DMS 273 (cell line): Measurements from ENCODE around the gene OSBP2.

Experiments
- DNase-seq: peaks from one replicate; lab custom pipeline; 2025; ENCODE audit not compliant: unreplicated experiment; lab: John Stamatoyannopoulos, UW

Gene OSBP2, protein sequence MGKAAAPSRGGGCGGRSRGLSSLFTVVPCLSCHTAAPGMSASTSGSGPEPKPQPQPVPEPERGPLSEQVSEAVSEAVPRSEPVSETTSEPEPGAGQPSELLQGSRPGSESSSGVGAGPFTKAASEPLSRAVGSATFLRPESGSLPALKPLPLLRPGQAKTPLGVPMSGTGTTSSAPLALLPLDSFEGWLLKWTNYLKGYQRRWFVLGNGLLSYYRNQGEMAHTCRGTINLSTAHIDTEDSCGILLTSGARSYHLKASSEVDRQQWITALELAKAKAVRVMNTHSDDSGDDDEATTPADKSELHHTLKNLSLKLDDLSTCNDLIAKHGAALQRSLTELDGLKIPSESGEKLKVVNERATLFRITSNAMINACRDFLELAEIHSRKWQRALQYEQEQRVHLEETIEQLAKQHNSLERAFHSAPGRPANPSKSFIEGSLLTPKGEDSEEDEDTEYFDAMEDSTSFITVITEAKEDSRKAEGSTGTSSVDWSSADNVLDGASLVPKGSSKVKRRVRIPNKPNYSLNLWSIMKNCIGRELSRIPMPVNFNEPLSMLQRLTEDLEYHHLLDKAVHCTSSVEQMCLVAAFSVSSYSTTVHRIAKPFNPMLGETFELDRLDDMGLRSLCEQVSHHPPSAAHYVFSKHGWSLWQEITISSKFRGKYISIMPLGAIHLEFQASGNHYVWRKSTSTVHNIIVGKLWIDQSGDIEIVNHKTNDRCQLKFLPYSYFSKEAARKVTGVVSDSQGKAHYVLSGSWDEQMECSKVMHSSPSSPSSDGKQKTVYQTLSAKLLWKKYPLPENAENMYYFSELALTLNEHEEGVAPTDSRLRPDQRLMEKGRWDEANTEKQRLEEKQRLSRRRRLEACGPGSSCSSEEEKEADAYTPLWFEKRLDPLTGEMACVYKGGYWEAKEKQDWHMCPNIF

DNA sequence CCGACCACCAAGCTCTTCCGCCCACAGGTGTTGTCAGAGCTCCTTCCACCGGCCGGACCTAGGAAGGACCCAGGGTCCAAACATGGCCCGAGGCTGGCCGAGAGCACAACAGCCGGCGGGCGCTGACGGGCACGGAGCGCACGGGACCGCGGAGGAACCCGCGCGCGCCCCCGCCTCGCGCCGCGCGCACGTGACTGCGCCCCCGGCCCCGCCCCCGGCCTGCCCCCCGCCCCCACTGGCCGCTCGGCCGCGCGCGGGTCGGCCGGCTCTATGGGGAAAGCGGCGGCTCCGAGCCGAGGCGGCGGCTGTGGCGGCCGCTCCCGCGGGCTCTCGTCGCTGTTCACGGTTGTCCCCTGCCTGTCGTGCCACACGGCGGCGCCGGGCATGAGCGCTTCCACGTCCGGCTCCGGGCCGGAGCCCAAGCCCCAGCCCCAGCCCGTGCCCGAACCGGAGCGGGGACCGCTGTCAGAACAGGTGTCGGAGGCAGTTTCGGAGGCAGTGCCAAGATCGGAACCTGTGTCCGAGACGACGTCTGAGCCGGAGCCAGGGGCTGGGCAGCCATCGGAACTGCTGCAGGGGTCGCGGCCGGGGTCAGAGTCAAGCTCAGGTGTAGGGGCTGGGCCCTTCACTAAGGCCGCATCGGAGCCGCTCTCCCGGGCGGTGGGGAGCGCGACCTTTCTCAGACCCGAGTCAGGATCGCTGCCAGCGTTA is at the start of gene OSBP2:
Gene OSBP2 (plus strand): TSS at position 235 of the 711 bp plus-strand sequence. CDS start 36 bp downstream, at position 271.
- peak; percentile 69 for DNase-seq

DNA sequence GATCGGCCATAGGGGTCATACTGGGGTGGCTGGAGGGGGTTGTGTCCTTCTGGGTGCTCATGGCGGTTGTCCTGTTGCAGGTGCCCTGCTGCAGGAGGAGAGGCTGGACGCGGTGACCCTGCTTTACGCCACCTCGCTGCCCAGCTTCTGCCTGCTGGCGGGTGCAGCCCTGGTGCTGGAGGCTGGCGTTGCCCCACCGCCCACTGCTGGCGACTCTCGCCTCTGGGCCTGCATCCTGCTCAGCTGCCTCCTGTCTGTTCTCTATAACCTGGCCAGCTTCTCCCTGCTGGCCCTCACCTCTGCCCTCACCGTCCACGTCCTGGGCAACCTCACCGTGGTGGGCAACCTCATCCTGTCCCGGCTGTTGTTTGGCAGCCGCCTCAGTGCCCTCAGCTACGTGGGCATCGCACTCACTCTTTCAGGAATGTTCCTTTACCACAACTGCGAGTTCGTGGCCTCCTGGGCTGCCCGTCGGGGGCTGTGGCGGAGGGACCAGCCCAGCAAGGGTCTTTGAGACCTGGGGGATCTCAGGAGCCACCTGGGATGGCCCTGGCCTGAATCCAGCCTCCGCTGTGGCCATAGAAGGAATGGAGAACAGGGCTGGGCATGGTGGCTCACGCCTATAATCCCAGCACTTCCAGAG is 48.0 kb upstream of the OSBP2 start:
- no peak for DNase-seq

DNA sequence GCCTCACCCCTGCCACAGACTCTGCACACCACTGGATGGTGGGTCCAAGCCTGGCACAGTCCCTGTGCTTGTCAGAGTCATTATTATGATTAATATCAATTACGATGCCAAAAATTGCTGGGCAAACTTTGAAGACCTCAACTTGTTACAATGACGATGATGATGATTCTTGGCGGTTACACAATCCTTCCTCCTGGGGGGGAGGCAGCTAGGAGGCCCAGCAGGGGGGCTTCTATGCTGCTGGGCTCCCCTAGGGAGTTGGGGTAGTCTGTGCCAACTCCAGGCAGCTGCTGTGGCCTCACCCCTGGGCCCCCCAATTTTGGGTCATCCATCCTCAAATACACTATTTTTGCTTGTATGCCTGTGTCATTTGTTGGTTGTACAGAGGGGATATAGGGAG is 47.1 kb upstream of the OSBP2 start:
- DNase-seq, result no peak

DNA sequence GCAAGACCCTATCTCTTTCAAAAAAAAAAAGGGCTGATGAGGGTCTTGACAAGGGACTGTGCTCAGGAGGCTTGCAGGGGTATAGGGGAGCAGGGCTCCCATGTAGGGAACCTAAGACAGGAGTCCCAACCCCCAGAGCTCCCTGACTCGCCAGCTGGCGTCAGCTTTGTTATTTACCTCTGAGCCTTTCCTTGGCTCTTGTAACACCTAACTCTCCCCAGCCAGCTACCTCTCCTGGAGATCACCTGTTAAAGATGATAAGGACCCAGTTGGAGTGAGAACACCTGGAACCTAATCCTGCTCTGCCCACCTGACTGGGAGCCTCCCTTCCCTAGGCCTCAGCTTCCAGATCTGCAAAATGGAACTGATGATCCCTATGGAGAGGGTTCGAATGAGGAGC is 45.8 kb upstream of the OSBP2 start:
- DNase-seq, result no peak

DNA sequence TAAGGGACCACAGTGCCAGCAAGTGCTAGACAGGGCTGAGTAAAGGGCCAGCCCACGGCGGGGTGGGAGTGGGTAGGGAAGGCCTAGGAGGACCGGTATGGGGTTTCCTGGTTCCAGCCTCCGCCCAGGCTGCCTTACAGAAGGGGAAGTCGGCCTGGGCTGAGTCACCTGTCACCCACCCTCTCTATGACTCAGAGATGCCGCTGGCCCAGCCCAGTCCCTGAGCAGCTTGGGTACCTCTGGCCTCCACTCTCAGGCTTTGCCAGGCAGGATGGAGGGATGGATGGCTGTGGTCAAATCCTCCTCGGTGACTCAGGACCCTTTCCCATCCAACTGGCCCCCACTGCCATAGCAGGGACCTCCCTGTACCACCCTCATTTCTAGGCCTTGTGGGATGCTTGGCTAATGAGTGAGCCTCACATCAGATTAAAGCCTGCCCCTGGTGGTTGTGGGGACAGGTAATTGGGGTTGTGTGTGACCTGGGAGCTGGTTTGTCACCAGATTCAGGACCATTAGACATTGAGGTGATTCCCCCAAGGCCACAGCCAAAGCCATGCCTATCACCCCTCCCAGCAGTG is 45.2 kb upstream of the OSBP2 start:
- no peak for DNase-seq

DNA sequence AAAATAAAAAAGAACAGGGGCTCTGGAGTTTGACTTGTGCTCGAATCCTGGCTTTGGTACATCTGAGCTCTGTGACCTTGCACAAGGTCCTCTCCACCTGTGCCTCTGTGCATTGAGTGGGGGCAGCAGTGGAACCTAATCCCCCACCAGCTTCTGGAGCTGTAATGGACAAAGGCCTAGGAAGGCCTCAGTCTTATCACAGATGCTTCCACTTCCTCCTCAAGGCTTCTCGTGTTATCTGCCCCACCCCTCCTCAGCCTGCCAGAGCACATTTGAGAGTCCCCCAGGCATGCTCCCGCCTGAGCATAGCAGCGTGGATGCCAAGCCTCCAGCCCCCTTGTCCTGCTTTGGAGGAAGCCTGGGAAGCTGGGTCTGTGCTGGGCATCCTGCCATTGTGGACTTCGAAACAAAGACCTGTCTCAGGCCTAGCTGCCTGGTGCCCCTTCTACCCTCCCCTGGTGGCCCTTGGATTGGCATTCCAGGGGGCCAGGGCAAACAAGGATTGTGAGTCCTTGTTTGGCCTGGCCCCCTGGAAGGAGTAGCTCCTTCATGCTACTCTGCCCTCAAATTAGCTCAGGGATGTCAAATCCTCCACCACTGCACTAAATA is 44.1 kb upstream of the OSBP2 start:
- no peak for DNase-seq

DNA sequence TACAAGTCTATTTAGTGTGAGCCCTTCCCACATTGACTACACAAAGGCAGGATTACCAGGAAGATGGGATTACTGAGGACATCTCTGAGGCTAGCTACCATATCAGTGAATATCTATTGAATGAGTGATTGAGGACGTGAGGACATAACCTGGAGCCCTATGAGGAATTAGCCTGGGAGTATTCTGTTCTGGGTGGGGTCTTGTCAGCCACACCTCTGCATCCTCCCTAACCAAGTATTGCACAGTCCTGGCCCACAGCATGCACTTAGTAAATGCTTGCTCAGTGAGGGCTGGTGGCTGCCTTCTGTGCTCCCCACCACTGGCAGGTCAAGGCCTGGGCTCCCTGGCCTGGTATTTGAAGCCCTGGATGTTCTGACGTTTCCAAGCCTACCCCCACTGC is 41.8 kb upstream of the OSBP2 start:
- DNase-seq, result no peak

DNA sequence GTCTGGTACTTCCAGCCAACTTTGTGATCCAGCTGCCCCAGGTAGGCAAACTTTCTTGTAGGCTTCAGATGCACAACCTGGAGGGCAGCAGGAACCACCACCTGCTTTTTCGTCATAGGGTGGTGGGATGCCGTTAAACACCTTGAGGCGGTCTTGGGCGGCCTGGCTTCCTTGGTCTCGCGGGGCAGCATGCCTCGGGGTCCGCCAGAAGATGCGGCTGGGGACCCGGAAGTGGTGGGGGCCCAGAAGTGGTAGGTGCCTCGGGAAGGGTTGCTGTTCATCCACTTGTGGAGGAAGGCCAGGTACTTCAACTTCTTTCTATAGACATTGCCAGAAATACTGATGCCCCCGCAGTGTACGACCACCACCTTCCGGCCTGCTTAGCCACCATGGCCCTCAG is 40.3 kb upstream of the OSBP2 start:
- DNase-seq, result no peak

DNA sequence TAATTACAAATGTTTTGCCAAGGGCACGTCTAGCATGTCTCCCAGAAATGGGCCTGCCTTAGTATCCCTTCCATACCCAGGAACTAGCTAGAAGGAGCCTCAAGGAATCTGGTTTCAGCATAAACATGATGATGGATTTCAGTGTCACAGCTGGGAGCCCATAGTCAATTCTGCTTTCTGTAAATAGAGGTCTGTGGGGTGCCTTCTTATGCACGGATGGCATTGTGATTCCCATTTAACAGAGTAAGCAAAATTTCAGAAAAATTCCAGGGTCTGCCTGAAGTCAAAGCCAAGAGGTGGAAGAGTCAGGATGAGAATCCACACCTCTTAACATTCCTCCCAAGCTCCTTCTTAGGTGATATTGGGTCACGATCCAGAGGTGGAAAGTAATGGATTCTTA is 39.1 kb upstream of the OSBP2 start:
- DNase-seq, result no peak

DNA sequence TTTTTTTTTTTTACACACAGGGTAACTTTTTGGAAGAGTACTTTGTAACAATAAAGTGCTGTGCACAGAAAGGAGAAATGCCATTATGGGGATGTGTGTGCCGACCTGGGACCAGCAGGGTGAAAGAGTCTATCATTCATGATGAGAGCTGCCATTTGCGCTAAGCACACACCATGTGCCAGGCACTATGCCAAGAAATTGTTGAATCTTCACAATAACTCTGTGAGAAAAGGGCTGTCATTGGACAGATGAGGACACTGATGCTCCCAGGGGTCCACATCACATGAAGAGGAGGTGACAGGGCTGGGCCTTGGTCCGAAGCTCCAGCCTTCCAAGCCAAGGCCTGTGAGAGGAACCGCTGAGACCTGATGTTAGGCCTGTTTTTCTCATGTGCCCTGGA is 32.6 kb upstream of the OSBP2 start:
- DNase-seq, result no peak

DNA sequence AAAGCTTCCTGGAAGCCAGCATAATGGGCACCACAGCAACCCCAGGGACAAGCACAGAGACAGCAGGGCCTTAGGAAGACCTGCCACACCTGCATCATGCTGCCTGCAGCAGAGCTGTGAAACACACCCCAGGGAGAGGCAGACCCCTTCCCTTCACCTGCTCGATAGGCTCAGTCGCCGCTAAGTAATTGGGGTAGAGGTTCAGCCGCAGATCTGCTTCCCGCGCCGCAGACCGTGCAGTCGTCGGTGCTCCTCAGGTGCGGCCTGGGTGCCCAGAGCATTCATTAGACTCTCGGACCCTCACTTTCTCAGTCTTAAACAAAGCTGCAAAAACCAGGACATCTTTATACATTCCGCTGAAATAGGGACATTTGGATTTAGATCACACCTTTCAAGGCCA is 29.9 kb upstream of the OSBP2 start:
- no peak for DNase-seq

DNA sequence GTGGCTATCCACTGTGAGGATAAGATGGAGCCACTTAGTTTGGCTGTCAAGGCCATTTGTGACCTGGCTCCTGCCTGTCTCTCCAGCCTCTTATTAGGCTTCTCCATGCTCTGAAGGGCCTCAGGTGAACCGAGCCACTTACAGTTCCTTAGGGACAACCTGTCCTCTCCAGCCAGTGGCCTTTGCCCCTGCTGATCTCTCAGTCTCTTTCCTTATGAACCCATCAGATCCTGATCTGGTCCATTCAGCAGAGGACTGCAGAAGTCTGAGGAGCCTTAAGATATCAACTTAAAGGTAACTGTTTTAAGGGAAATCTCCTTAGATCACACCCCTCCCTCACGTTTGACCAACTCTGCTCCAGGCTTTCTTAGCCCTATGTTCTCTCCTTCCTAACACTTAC is 29.4 kb upstream of the OSBP2 start:
- no peak for DNase-seq

DNA sequence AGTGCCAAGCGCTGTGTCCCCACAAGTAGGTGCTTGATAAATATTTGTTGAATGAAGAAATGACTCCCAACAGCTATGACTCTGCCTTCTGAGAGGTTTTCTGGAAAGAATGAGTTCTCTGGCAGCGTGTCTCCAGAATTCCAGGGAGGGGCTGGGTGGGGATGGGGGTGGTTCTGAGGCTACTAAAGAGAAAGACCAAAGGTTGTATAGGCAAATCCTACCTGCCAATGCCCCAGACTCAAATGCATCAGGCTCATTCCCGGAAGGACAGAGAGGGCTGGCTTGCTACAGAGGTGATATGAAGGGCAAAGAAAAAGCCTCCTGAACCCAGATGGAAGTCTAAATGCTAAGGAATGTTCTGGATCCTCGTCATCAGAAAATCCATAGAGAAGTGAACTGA is 28.9 kb upstream of the OSBP2 start:
- no peak for DNase-seq

DNA sequence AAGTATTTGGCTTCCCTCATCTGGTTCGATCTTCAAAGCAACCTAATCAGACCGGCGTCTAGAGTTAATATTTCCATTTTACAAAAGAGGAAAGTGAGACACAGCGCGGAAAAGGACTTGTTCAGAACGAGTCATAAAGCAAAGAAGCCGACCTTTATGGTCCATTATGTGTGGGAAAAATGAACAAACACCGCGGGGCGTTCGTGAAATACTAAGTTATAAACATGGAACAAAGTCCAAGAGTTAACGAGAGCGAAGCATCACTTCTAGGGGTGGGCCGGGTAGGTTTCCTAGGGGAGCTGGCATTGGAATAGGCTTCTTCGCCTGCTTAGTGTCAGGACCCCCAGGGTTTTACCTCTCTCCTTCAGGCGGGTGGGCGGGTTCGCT is 27.6 kb upstream of the OSBP2 start:
- no peak for DNase-seq

DNA sequence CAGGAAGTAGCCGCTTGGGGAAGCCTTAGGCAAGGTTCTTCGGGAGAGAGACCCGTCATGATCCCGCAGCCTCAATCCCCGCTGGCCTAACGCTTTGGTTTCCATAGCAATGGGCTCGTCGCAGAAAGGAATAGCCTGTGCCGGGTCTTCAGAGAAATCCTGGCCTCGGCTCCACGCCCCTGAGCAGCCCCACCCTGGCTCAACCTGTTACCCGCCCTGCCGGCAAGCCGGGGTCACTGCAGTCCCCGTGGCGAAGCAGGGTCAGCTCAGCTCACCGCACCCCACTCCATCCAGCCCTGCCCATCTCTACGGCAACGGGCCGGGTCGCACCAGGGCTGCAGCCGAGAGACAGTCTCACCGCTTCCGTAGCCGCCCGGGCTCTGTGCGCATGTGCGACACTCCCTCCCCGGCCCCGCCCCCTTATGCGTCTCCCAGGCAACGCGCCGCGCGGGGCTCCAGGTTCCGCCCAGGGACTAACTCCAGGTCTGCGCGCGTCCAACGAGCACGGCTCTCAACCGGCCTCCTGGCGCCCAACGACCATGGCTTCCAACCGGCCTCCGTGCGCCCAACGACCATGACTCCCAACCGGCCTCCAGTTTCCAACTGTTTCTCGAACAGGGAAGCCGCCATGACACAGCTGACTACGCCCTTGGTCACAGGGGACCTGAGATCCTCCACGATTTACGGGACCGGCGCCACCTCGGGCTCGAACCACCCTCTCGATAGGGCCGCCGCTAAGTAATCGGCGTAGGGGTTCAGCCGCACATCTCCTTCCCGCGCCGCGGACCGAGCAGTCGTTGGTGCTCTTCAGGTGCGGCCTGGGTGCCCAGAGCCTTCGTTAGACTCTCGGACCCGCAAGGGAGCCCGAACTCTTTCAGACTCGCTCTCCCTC is 26.9 kb upstream of the OSBP2 start, which contains the start of gene DUSP18:
Gene DUSP18 (minus strand): TSS at position 382 of the 892 bp plus-strand sequence. CDS start 3,872 bp downstream, outside the sequence.
- DNase-seq, result peak; percentile 94

DNA sequence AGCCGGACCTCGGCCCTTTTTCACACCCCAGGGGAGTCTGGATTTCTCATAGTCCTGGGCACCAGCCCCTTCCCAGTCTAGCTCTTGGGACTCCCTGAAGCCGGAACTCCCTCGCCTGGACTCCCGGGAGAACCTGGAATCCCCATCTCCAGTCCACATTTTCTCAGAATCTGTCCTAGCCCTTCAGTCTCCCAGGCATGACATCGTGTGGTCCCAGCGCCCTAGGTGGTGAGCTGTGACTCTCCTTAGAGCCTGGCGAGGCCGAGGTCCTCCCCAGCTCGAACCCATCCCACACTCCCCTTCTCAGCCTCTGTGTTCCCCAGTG is 26.3 kb upstream of the OSBP2 start:
- DNase-seq, result no peak

DNA sequence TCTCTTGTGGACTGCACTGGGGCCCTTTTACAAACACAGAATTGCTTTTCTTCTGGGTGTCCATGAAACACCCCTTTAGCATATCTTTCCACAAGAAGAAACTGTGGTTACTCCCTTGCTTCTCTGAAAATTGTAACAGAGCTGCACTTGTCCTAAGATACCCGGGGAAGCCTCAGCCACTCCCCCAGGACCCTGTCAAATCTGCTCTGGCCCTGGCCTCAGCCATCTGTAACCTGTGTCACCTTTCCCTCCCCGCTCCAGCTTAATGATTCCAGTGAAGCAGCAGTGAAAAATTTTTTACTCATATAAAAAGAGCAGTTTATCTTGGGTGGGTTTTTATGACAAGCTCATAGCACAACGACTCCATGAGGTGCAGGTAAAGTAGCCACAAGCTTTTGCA is 23.6 kb upstream of the OSBP2 start:
- no peak for DNase-seq

DNA sequence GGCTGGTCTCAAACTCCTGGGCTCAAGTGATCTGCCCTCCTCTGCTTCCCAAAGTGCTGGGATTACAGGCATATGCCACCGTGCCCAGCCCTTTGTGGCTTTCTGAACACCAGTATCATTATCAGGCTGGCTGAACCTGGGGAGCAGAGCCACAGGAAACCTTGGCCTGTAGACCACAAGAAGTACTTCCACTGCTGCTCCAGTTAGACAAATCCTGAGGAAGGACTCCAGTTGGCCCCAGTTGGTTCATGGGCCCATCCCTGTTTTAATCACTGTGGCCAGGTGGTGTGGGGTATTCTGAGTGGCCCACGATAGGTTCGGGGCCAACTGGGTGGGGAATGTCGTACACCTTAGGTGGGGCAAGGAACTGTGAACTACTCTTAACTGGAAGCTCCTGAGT is 21.5 kb upstream of the OSBP2 start:
- no peak for DNase-seq

DNA sequence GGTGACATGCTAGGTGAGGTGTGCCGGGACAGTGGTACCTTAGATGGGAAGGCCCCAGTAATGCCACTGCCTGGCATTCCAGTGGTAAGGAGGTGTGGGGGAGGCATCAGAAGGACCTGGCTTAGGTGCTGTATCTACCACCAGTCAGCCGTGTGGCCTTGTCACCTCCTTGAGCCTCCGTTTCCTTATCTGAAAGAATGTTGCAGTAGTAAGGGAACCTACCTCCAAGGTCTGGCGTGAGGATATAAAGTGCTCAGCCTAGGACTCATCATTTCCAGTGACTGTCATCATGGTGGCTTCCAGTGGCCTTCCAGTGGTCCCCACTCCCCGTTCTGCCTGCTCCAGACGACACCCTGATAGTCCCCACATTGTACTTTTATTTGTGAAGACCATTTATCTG is 20.2 kb upstream of the OSBP2 start:
- no peak for DNase-seq
